ENCODE results near the gene CD300LF.

The CD300LF gene

DNA sequence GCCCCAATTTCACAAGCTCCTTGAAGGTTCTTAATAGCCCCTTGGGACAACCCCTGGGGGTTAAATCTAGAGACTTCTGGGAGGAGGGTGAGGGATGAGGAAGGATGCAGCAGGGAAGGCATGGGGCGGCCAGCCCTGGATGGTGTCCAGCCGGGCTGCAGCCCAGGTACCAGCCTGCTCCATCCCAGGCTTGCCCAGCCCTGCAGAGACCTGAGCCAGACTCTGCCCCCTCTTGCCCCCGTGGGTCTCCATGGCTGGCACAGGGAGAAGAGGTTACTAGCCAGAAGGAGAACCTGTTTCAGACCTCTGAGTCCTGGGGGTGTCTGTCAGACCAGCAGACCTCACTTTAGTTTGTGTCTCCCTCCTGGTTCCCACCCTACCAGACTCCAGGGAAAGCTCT is 44.2 kb upstream of the CD300LF start:
- H3K4me1 ChIP-seq, result peaks cover 71% of the 10 kb centered on the region

GRCh38 chr17:74755533-74755932 is 42.8 kb upstream of the CD300LF start:
- Histone ChIP-seq H3K27me3 (ENCODE audit: control insufficient read depth, insufficient read depth, low read length) (no peaks in the 10 kb centered on the region), H3K79me2 (peaks cover 83% of the 10 kb centered on the region), H3K36me3 (ENCODE audit: control insufficient read depth, insufficient read depth, low read length) (no peaks in the 10 kb centered on the region), H3K4me2 (ENCODE audit: low read length) (no peak overlapping the region), H3K9me3 (ENCODE audit: control insufficient read depth, low read length) (no peaks in the 10 kb centered on the region), H3K4me3 (ENCODE audit: low read depth, low read length) (no peak overlapping the region), H2AFZ (no peak overlapping the region), H3K9ac (no peak overlapping the region), H3K27ac (no peak overlapping the region), H3K4me1 (peaks cover 65% of the 10 kb centered on the region)
- TF ChIP-seq CTCF (IDR thresholded peaks at IDR 0.05), result no peak

More for the DNA sequence above, 44.2 kb upstream of the CD300LF start:
- Histone ChIP-seq H3K27ac (peak overlapping the region; percentile 94), H3K27me3 (ENCODE audit: control insufficient read depth, insufficient read depth, low read length) (no peaks in the 10 kb centered on the region), H3K79me2 (peaks cover 81% of the 10 kb centered on the region), H3K9me3 (ENCODE audit: control insufficient read depth, low read length) (no peaks in the 10 kb centered on the region), H3K9ac (no peak overlapping the region), H3K4me3 (ENCODE audit: low read depth, low read length) (no peak overlapping the region), H3K36me3 (ENCODE audit: control insufficient read depth, insufficient read depth, low read length) (no peaks in the 10 kb centered on the region), H3K4me2 (ENCODE audit: low read length) (no peak overlapping the region), H2AFZ (no peak overlapping the region)
- no peak for TF ChIP-seq CTCF (IDR thresholded peaks at IDR 0.05)

DNA sequence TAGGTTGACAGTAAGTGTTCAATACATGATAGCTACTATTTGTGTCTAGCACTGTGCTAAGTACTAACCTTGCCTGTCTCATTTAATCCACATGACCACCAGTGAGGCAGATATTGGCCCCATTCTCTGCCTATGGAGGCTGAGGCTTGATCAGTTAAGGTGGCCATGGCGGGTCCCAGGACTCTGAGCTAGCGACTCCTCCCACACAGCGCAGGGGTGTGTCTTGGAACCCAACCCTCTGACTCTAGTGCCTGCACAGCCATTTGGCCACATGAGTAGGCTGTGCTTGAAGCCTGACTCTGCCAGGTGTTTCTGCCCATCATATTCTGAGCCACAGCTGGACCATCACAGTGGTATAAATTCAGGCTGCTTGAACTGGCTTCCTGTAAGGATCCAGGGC is 42.1 kb upstream of the CD300LF start:
- TF ChIP-seq CTCF (IDR thresholded peaks at IDR 0.05), result no peak
- no peaks in the 10 kb centered on the region for H3K27me3 ChIP-seq (ENCODE audit: control insufficient read depth, insufficient read depth, low read length)
- H2AFZ ChIP-seq, result no peak overlapping the region
- H3K4me1 ChIP-seq, result peaks cover 58% of the 10 kb centered on the region
- H3K9ac ChIP-seq, result no peak overlapping the region
- no peaks in the 10 kb centered on the region for H3K36me3 ChIP-seq (ENCODE audit: control insufficient read depth, insufficient read depth, low read length)
- no peak overlapping the region for H3K27ac ChIP-seq
- H3K4me3 ChIP-seq (ENCODE audit: low read depth, low read length), result no peak overlapping the region
- H3K79me2 ChIP-seq, result peaks cover 89% of the 10 kb centered on the region
- H3K9me3 ChIP-seq (ENCODE audit: control insufficient read depth, low read length), result no peaks in the 10 kb centered on the region
- H3K4me2 ChIP-seq (ENCODE audit: low read length), result no peak overlapping the region

- peaks cover 39% of the 10 kb centered on the region for H3K4me1 ChIP-seq
- H3K79me2 ChIP-seq, result peaks cover 84% of the 10 kb centered on the region
Observed at GRCh38 chr17:74752822-74753401, 40.2 kb upstream of the CD300LF start.

More at GRCh38 chr17:74752822-74753401, 40.2 kb upstream of the CD300LF start:
- Histone ChIP-seq H3K27ac (no peak overlapping the region), H2AFZ (no peak overlapping the region), H3K36me3 (ENCODE audit: control insufficient read depth, insufficient read depth, low read length) (no peaks in the 10 kb centered on the region), H3K4me3 (ENCODE audit: low read depth, low read length) (no peak overlapping the region), H3K9me3 (ENCODE audit: control insufficient read depth, low read length) (no peaks in the 10 kb centered on the region), H3K9ac (no peak overlapping the region), H3K4me2 (ENCODE audit: low read length) (no peak overlapping the region), H3K27me3 (ENCODE audit: control insufficient read depth, insufficient read depth, low read length) (no peaks in the 10 kb centered on the region)
- no peak for TF ChIP-seq CTCF (IDR thresholded peaks at IDR 0.05)

Measured in parathyroid adenoma (tissue), 2 donors.